DND-41 (cell line): Measurements from ENCODE around the gene FNBP1.

Source experiments
- CTCF ChIP-seq: IDR thresholded peaks from 2 replicates; pipeline ENCODE4 v1.5.1; 2012; ENCODE audit warnings: borderline replicate concordance, low read length, moderate library complexity, mild to moderate bottlenecking; ENCODE audit not compliant: poor library complexity, severe bottlenecking; ENCODE audit errors: extremely low read depth
- EZH2 ChIP-seq: IDR thresholded peaks from 3 replicates; pipeline ENCODE4 v1.6.1; 2012; ENCODE audit warnings: borderline replicate concordance, low read depth, mild to moderate bottlenecking, moderate library complexity, low read length, inconsistent platforms; ENCODE audit not compliant: severe bottlenecking

- TF ChIP-seq CTCF (no peak), EZH2 (no peak)
These were observed 197.6 kb downstream of the FNBP1 start for GRCh38 chr9:129845373-129845772.
